Hepatocyte (in vitro differentiated cells): Measurements from ENCODE around the gene DEXI. TPM values are rescaled to one million over a fixed set of nuclear protein-coding genes. Genes with fewer than 3 reads are reported as not detected.

ENCODE experiments used
- DNase-seq: peaks from one replicate; pipeline ENCODE4 v3.0.0-alpha.2; 2016; ENCODE audit warnings: low spot score
- H2AFZ ChIP-seq: fragments of 200-600 bp; sonication (generic); 2 replicates; pipeline ENCODE4 v1.6.0; 2016; ENCODE audit warnings: antibody characterized with exemption, mild to moderate bottlenecking
- H3K27ac ChIP-seq: fragments of 200-600 bp; sonication (generic); 2 replicates; pipeline ENCODE4 v1.5.1; 2016; ENCODE audit warnings: mild to moderate bottlenecking
- H3K27me3 ChIP-seq: fragments of 200-600 bp; sonication (generic); 2 replicates; pipeline ENCODE4 v1.6.1; 2016
- H3K36me3 ChIP-seq: fragments of 200-600 bp; sonication (generic); replicated peaks from 2 replicates; pipeline ENCODE4 v1.5.1; 2016; ENCODE audit warnings: low read depth; ENCODE audit not compliant: insufficient read depth
- H3K4me1 ChIP-seq: fragments of 200-600 bp; sonication (generic); 2 replicates; pipeline ENCODE4 v1.5.1; 2016; ENCODE audit warnings: mild to moderate bottlenecking, moderate library complexity; ENCODE audit not compliant: insufficient read depth
- H3K4me2 ChIP-seq: fragments of 200-600 bp; sonication (generic); 2 replicates; pipeline ENCODE4 v1.6.0; 2016
- H3K4me3 ChIP-seq: fragments of 200-600 bp; sonication (generic); 2 replicates; pipeline ENCODE4 v1.5.1; 2016; ENCODE audit warnings: mild to moderate bottlenecking
- H3K79me2 ChIP-seq: fragments of 200-600 bp; sonication (generic); 2 replicates; pipeline ENCODE4 v1.6.0; 2017; ENCODE audit warnings: mild to moderate bottlenecking
- H3K9me2 ChIP-seq: fragments of 200-600 bp; sonication (generic); replicated peaks from 2 replicates; pipeline ENCODE4 v1.6.0; 2017; ENCODE audit warnings: mild to moderate bottlenecking; ENCODE audit not compliant: insufficient read depth
- H3K9me3 ChIP-seq: fragments of 200-600 bp; sonication (generic); 2 replicates; pipeline ENCODE4 v1.5.1; 2016; ENCODE audit warnings: low read depth, mild to moderate bottlenecking
- H4K20me1 ChIP-seq: fragments of 200-600 bp; sonication (generic); 2 replicates; pipeline ENCODE4 v1.6.0; 2016; ENCODE audit warnings: mild to moderate bottlenecking; ENCODE audit not compliant: insufficient read depth, poor library complexity, severe bottlenecking
- CTCF ChIP-seq: fragments of 200-600 bp; sonication (generic); IDR thresholded peaks from 2 replicates; pipeline ENCODE4 v1.5.1; 2016; ENCODE audit warnings: antibody characterized with exemption, mild to moderate bottlenecking; ENCODE audit not compliant: poor library complexity
- EZH2 ChIP-seq: fragments of 200-600 bp; sonication (generic); IDR thresholded peaks from 2 replicates; pipeline ENCODE4 v1.6.1; 2016; ENCODE audit warnings: antibody characterized with exemption, mild to moderate bottlenecking, borderline replicate concordance
- EZH2phosphoT487 ChIP-seq: fragments of 200-600 bp; sonication (generic); IDR thresholded peaks from one replicate; pipeline ENCODE4 v1.6.1; 2018; ENCODE audit warnings: antibody characterized with exemption, mild to moderate bottlenecking, low read depth, moderate library complexity; ENCODE audit not compliant: unreplicated experiment, severe bottlenecking
- WGBS: methylation state at CpG from one replicate; pipeline ENCODE4 v1.1.6; 2016; ENCODE audit warnings: low lambda C conversion rate; ENCODE audit errors: missing lambda C conversion rate; 5-methylcytosine and 5-hydroxymethylcytosine counted together
- polyA plus RNA-seq: library from polyadenylated mRNA; unstranded; fragments of >200 nt; fragmentation: Nextera tagmentation; extraction: Ambion mirVana; gene quantifications from 2 replicates; pipeline ENCODE4 v1.2.1, GENCODE V29; 2016
- total RNA-seq: library from RNA; depleted of rRNA; stranded (reverse); fragments of >200 nt; gene quantifications from 2 replicates; pipeline ENCODE4 v1.2.3, GENCODE V29; 2014

The DEXI gene
- total and polyA plus RNA-seq, 2 experiments from 2014 or later, result 51.6 to 82.4 TPM

DNA sequence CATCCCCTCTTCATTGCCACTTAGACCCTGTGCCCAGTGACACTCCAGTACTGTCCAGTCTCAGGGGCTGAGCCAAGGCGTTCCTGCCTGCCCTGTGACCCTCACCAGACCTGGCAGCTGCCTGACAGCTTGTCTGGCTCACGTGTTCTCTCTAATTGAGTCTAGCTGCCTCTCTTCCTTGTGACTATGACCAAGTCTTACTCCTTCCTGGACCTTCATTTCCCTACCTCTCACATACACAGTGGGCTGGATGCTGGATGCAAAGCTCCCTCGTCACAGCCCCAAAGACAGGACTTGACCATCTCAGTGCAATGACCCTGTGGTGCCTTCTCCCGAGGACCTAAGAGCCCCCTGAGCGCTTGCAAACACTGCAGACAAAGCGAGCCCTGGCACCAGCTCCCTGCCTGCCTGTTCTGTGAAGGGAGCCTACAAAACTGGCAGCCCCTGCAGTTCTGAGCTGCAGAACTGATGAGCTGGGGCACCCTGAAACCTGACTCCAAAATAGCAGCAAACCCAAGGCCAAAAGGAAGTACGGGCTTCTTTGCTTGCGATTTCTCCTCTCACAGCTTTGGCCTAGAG, 1.7 kb downstream of the DEXI start:
- WGBS, result 52% methylated on average over 8 of the region's 8 CpGs
- TF ChIP-seq EZH2phosphoT487, result no peak
- no peak for TF ChIP-seq CTCF
- no peak for TF ChIP-seq EZH2
- no peaks in the 10 kb centered on the region for H3K9me2 ChIP-seq
- peaks cover 77% of the 10 kb centered on the region for H3K79me2 ChIP-seq
- no peak overlapping the region for H2AFZ ChIP-seq
- H3K27me3 ChIP-seq, result no peaks in the 10 kb centered on the region
- peak overlapping the region; percentile 89 for H3K4me2 ChIP-seq
- peak overlapping the region; percentile 83 for H3K27ac ChIP-seq
- DNase-seq, result no peak
- no peaks in the 10 kb centered on the region for H3K9me3 ChIP-seq
- peaks cover 53% of the 10 kb centered on the region for H4K20me1 ChIP-seq
- peaks cover 39% of the 10 kb centered on the region for H3K4me1 ChIP-seq
- H3K36me3 ChIP-seq, result no peaks in the 10 kb centered on the region
- H3K4me3 ChIP-seq, result peak overlapping the region; percentile 88

- WGBS, result 95% methylated on average over 7 of the region's 7 CpGs
- Histone ChIP-seq H3K27ac (no peak overlapping the region), H2AFZ (no peak overlapping the region), H3K27me3 (no peaks in the 10 kb centered on the region), H3K9me3 (no peaks in the 10 kb centered on the region), H4K20me1 (peaks cover 51% of the 10 kb centered on the region), H3K9me2 (no peaks in the 10 kb centered on the region), H3K79me2 (peaks cover 77% of the 10 kb centered on the region), H3K4me1 (peaks cover 31% of the 10 kb centered on the region), H3K4me2 (peak overlapping the region; percentile 89), H3K4me3 (peak overlapping the region; percentile 25), H3K36me3 (no peaks in the 10 kb centered on the region)
- TF ChIP-seq CTCF (no peak), EZH2phosphoT487 (no peak), EZH2 (no peak)
- no peak for DNase-seq
Observed at GRCh38 chr16:10939649-10940234, 2.5 kb downstream of the DEXI start.

GRCh38 chr16:10938796-10939648, 3.2 kb downstream of the DEXI start:
- Histone ChIP-seq H3K4me3 (no peak overlapping the region), H3K4me2 (peak overlapping the region; percentile 89), H3K79me2 (peaks cover 83% of the 10 kb centered on the region), H3K9me2 (no peaks in the 10 kb centered on the region), H2AFZ (no peak overlapping the region), H3K27me3 (no peaks in the 10 kb centered on the region), H4K20me1 (peaks cover 57% of the 10 kb centered on the region), H3K4me1 (peaks cover 31% of the 10 kb centered on the region), H3K27ac (no peak overlapping the region), H3K9me3 (no peaks in the 10 kb centered on the region), H3K36me3 (no peaks in the 10 kb centered on the region)
- TF ChIP-seq EZH2, result no peak
- TF ChIP-seq CTCF, result no peak
- no peak for TF ChIP-seq EZH2phosphoT487
- 72% methylated on average over 7 of the region's 7 CpGs for WGBS
- DNase-seq, result no peak
